ENCODE data around the gene MAL.

The MAL gene

DNA sequence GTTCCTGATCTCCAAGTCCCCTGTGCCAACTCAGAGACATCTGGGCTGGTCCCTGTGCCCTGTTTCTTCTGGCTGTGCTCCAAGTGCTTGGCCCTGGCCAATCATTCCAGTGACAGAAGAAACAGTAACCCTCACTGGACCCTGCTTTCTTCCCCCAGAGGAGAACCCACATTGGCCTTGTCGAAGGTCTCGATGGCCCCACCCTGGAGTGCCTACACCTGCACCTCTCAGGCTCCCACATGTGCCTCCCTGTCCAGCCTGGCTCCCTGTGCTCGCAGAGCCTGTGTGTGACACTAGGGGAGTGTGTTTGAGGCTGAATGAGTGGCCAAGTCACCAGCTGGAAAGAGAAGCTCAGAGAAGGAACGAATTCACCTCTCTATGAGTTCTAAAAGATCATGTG, 5.9 kb upstream of the MAL start:
- TF ChIP-seq, protein P1, sequence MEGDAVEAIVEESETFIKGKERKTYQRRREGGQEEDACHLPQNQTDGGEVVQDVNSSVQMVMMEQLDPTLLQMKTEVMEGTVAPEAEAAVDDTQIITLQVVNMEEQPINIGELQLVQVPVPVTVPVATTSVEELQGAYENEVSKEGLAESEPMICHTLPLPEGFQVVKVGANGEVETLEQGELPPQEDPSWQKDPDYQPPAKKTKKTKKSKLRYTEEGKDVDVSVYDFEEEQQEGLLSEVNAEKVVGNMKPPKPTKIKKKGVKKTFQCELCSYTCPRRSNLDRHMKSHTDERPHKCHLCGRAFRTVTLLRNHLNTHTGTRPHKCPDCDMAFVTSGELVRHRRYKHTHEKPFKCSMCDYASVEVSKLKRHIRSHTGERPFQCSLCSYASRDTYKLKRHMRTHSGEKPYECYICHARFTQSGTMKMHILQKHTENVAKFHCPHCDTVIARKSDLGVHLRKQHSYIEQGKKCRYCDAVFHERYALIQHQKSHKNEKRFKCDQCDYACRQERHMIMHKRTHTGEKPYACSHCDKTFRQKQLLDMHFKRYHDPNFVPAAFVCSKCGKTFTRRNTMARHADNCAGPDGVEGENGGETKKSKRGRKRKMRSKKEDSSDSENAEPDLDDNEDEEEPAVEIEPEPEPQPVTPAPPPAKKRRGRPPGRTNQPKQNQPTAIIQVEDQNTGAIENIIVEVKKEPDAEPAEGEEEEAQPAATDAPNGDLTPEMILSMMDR (IDR thresholded peaks at IDR 0.05; ENCODE audit: control insufficient read depth, extremely low read depth, insufficient read depth): no peak
- DNase-seq (ENCODE audit: low read depth): no peak
- H3K4me3 ChIP-seq (ENCODE audit: low read depth, low read length): no peak overlapping the region

DNA sequence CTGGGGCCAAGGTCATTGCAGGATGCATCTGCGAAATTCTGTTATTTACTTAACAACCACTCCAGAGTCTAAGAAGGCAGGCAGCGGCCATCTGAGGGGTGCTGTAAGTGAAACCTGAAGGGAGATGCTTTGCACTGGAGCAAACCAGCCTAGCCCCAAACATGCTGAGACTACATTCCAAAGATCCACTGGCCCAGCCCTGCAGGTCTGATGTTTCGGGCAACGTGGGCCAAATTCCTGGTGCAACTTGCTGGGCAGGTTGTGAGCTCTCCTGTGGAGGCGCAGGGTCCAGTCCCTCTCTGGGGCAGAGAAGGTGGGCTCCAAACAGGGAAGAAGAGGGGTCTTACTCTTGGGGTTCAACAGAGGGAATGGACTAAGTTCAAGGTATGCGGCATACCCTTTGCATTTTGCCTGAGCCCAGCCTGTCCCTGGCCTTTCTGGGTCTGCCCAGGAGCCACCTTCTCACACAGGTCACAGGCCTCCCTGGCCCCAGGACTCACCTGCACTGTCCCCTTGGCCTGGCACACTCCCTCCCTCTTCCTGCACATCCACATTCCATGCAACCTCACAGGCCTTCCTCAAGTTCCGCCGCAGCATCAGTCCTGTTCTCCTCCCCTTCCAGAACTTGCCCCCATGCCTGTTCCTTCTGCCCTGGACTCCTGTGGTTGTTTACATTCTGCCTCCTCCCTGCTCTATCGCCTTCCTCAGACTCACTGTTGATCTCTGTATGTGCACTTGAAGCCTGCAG, 5.1 kb upstream of the MAL start:
- DNase-seq (ENCODE audit: low read depth): no peak
- H3K4me3 ChIP-seq (ENCODE audit: low read depth, low read length): no peak overlapping the region
- TF ChIP-seq, protein P1 (IDR thresholded peaks at IDR 0.05; ENCODE audit: control insufficient read depth, extremely low read depth, insufficient read depth): no peak

DNA sequence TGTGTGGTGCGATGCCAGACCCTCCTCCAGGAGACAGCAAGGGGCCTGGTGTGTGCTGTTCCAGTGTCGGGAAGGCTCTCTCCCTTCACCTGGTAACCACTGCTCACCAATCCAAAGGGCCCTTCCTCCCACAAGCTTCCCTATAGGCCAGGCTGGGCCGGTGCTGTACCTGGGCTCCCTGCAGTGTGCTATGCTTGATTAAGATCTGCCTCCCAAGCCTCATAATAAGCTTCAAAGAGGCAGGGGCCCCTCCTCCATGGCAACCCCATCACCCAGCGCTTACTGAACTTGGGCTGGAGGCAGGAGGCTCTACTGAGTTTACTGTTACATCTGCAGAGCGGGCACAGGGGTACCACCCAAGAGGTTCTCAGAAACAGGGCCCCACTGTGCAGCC, 4.5 kb upstream of the MAL start:
- H3K4me3 ChIP-seq (ENCODE audit: low read depth, low read length): no peak overlapping the region
- no peak for DNase-seq (ENCODE audit: low read depth)
- TF ChIP-seq, protein P1 (IDR thresholded peaks at IDR 0.05; ENCODE audit: control insufficient read depth, extremely low read depth, insufficient read depth): no peak

DNA sequence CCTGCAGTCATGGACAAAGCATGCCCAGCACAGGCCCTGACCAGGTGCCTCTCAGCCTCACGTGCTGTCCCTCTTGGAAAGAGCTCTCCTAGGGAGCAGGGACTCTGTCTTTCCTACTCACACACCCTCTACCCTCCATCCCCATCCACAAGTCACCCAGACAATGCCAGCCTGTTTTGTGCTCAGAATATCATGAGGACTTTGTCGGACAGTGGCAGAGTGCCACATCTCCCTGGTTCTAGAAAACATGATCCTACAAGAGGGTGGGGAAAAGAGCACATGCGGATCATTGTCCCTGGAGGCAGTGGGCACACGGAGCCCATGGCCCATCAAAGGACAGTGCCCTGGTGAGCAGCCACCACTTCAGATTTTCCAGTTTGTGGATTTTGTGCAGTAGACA, 3.7 kb upstream of the MAL start:
- no peak overlapping the region for H3K4me3 ChIP-seq (ENCODE audit: low read depth, low read length)
- TF ChIP-seq, protein P1 (IDR thresholded peaks at IDR 0.05; ENCODE audit: control insufficient read depth, extremely low read depth, insufficient read depth): no peak
- no peak for DNase-seq (ENCODE audit: low read depth)

DNA sequence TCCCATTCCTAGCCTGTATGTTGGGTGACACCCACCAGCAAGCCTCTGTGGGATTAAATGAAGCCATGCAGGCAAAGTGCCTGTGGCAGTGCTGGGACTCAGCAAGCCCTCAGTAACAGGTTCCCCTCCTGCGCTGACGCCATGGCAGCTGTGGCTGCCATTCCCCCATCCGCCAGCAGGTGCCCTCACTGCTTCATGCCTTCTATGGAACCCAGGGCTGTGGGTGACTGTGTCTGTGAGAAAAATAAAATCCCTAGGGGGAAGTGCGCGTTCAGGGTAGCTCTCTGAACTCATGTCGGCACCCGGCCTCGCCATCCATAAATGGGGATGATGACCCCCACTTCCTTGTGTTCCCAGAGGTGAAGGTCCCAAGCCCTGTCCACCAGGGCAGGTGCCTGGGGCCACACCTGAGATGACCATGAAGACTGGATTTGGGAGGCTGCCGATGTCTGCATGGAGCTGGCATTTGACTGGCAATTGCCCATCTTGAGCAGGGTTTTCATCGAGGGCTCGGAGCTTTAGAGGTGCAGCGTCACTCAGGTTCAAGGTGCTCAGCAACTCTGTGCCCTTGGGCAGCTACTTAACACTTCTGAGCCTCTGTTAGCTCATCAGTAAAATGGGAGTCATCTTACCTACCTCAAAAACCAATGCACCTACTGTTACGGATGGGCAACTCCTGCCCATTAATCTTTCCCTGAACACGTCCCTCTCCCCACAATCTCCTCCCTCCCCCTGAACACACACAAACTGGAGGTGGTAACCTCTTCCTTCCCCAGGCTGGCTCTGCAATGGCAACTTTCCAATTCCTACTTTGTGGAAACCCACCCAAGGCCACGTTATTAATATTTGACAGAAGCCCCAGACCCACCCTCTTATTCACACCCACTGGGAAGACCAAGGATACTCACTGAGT, 2.9 kb upstream of the MAL start:
- no peak for DNase-seq (ENCODE audit: low read depth)
- TF ChIP-seq, protein P1 (IDR thresholded peaks at IDR 0.05; ENCODE audit: control insufficient read depth, extremely low read depth, insufficient read depth): peak; percentile 90
- no peak overlapping the region for H3K4me3 ChIP-seq (ENCODE audit: low read depth, low read length)

DNA sequence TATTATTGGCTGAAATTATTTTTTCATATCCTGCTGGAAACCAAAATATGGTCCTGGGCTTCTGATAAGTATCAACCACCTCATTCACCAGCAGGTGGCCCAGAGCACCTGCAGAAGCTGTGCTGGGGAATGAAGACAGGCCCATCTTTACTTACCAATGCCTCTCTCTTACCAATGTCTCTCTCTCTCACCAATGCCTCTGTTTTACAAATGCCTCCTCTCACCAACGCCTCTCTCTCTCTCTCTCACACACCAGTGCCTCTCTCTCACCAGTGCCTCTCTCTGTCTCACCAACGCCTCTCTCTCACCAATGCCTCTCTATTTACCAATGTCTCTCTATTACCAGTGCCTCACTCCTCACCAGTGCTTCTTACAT, 2.3 kb upstream of the MAL start:
- no peak for DNase-seq (ENCODE audit: low read depth)
- TF ChIP-seq, protein P1 (IDR thresholded peaks at IDR 0.05; ENCODE audit: control insufficient read depth, extremely low read depth, insufficient read depth): peak; percentile 48
- H3K4me3 ChIP-seq (ENCODE audit: low read depth, low read length): no peak overlapping the region
